Mesendoderm (in vitro differentiated cells): ENCODE measurements around the gene MAPRE2.

Experiments used
- DNase-seq: peaks from one replicate; pipeline ENCODE4 v3.0.0; 2013
- H2AK5ac ChIP-seq: 2 replicates; pipeline ENCODE4 v1.6.1; 2013; ENCODE audit warnings: low read length, inconsistent platforms
- H2BK120ac ChIP-seq: 2 replicates; pipeline ENCODE4 v1.6.1; 2013; ENCODE audit warnings: low read depth, mild to moderate bottlenecking, low read length, moderate library complexity, mixed read lengths
- H2BK15ac ChIP-seq: replicated peaks from 2 replicates; pipeline ENCODE4 v1.6.1; 2013; ENCODE audit warnings: low read depth, mild to moderate bottlenecking, moderate library complexity
- H2BK5ac ChIP-seq: 2 replicates; pipeline ENCODE4 v1.6.1; 2013; ENCODE audit warnings: low read length, inconsistent platforms
- H3K18ac ChIP-seq: 2 replicates; pipeline ENCODE4 v1.6.1; 2013; ENCODE audit warnings: mild to moderate bottlenecking, low read length, mixed read lengths
- H3K23ac ChIP-seq: one replicate; pipeline ENCODE4 v1.6.1; 2013; ENCODE audit warnings: low read length
- H3K27ac ChIP-seq: 2 replicates; pipeline ENCODE4 v1.5.1; 2013; ENCODE audit warnings: low read depth, mild to moderate bottlenecking, inconsistent platforms, low read length, moderate library complexity
- H3K27me3 ChIP-seq: 2 replicates; pipeline ENCODE4 v1.6.1; 2013; ENCODE audit warnings: low read length, control low read depth, mild to moderate bottlenecking, inconsistent platforms; ENCODE audit not compliant: insufficient read depth, poor library complexity
- H3K36me3 ChIP-seq: 2 replicates; pipeline ENCODE4 v1.6.1; 2013; ENCODE audit warnings: low read length, inconsistent platforms; ENCODE audit not compliant: control insufficient read depth, insufficient read depth
- H3K4ac ChIP-seq: one replicate; pipeline ENCODE4 v1.6.1; 2013; ENCODE audit warnings: low read depth, mild to moderate bottlenecking, low read length, moderate library complexity
- H3K4me1 ChIP-seq: 2 replicates; pipeline ENCODE4 v1.6.1; 2013; ENCODE audit warnings: low read depth, low read length, inconsistent platforms; ENCODE audit not compliant: control insufficient read depth
- H3K4me2 ChIP-seq: 2 replicates; pipeline ENCODE4 v1.6.1; 2013; ENCODE audit warnings: low read length
- H3K4me3 ChIP-seq: 2 replicates; pipeline ENCODE4 v1.5.1; 2013; ENCODE audit warnings: mild to moderate bottlenecking, low read length
- H3K56ac ChIP-seq: one replicate; pipeline ENCODE4 v1.6.1; 2013; ENCODE audit warnings: low read length
- H3K79me1 ChIP-seq: 2 replicates; pipeline ENCODE4 v1.6.1; 2013; ENCODE audit warnings: low read length, inconsistent platforms
- H3K79me2 ChIP-seq: 2 replicates; pipeline ENCODE4 v1.6.1; 2013; ENCODE audit warnings: mild to moderate bottlenecking, low read length; ENCODE audit not compliant: control insufficient read depth, insufficient read depth
- H3K9ac ChIP-seq: 2 replicates; pipeline ENCODE4 v1.6.1; 2013; ENCODE audit warnings: low read length, inconsistent platforms
- H4K5ac ChIP-seq: one replicate; pipeline ENCODE4 v1.6.1; 2013; ENCODE audit warnings: low read length
- H4K8ac ChIP-seq: one replicate; pipeline ENCODE4 v1.6.1; 2013; ENCODE audit warnings: low read depth, mild to moderate bottlenecking, control low read depth, low read length, moderate library complexity
- WGBS: extraction: QIAGEN DNeasy Blood & Tissue Kit; methylation state at CpG from one replicate; pipeline ENCODE4 v1.1.7; 2013; ENCODE audit warnings: low lambda C conversion rate, missing lambda C conversion rate; ENCODE audit not compliant: insufficient coverage; ENCODE audit errors: extremely low coverage; 5-methylcytosine and 5-hydroxymethylcytosine counted together

Gene MAPRE2

DNA sequence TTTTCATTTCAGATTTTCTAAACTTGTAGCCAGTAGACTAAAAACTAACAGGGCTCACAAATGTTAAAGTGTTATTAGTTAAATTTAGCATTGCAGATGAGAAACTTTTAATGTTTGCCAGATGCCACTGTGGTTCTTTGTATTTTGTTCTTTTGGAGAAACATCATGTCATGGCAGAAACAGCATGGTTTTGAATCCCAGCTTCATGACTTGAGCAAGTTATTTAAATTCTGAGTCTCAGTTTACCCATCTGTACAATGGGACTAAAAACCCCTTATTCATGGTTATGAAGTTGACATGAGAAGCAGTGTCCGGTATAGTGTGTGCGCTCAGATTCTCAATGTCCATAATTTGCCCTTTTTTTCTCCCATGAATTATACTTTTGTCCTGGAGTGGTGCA, 56.5 kb downstream of the MAPRE2 start:
- Histone ChIP-seq H3K4me3 (no peak overlapping the region), H3K4me1 (no peaks in the 10 kb centered on the region)
- no CpG with 5 or more reads among the region's 2 CpGs for WGBS

DNA sequence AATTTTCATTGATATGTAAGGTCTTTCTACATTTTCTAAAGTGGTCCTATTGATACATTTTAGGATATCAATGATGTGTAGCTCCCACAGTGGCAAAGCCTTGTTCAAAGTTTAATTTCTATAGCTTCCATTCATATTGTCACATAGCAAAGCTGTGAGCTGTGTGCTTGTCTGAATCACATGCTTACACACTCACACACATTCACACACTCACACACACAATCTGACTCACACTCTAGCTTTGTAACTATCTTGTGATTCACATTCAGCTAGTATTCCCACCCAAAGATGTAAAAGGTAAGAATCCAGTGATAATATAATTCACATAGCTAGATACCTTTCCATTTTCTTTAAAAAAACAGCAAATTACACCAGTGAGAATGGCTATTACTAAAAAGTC, 58.7 kb downstream of the MAPRE2 start:
- Histone ChIP-seq H4K5ac (no peak overlapping the region), H3K4me1 (no peaks in the 10 kb centered on the region), H3K79me1 (no peaks in the 10 kb centered on the region)

More for the DNA sequence above, 56.5 kb downstream of the MAPRE2 start:
- Histone ChIP-seq H3K79me1 (no peaks in the 10 kb centered on the region), H3K27ac (no peak overlapping the region), H3K56ac (no peak overlapping the region), H3K27me3 (no peaks in the 10 kb centered on the region), H3K9ac (no peak overlapping the region), H3K23ac (no peak overlapping the region), H2BK120ac (no peak overlapping the region), H2BK5ac (no peak overlapping the region), H2AK5ac (no peak overlapping the region), H3K18ac (no peak overlapping the region), H4K5ac (no peak overlapping the region), H3K36me3 (no peaks in the 10 kb centered on the region), H3K4ac (no peak overlapping the region), H2BK15ac (no peak overlapping the region), H3K4me2 (no peak overlapping the region), H4K8ac (no peak overlapping the region), H3K79me2 (no peaks in the 10 kb centered on the region)
- DNase-seq = no peak

DNA sequence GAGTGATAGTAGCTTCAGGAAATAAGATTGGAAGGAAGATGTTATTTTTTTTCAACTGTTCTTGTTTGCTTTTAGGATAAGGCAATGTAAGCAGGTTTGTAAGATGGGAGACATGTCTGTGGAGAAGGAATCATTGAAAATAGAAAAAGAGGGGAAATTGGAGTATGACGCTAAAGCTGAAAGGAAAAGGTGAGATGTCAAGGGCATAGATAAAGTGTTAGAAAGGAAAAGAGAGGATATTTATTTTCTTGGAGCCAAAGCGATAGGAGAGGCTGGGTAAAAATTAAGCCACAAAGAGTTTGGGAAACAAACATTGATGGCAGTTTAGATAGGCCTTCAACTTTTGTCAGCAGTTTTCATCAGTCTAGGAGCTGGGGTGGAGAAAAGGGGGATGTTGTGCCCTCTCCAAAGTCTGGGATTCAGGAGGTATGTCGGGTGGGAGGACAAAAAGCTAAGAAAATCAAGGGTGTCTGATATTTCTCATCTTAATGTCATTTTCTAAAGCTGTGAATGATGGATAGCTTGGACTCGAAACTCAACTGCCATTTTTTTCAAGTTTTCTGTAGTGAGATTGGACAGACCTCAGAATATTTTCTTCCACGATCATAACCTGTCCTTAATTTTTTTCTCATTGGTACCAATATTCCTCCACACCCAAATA, 63.3 kb downstream of the MAPRE2 start:
- H3K9ac ChIP-seq = no peak overlapping the region
- H4K8ac ChIP-seq = no peak overlapping the region
- H3K18ac ChIP-seq = no peak overlapping the region
- H3K4me3 ChIP-seq = no peak overlapping the region
- no peaks in the 10 kb centered on the region for H3K36me3 ChIP-seq
- no peaks in the 10 kb centered on the region for H3K27me3 ChIP-seq
- no peak overlapping the region for H3K56ac ChIP-seq
- H3K23ac ChIP-seq = no peak overlapping the region
- H3K4me2 ChIP-seq = no peak overlapping the region
- H4K5ac ChIP-seq = no peak overlapping the region
- no peaks in the 10 kb centered on the region for H3K4me1 ChIP-seq
- no peak for DNase-seq
- no peak overlapping the region for H2BK15ac ChIP-seq
- no peaks in the 10 kb centered on the region for H3K79me1 ChIP-seq
- H3K79me2 ChIP-seq = no peaks in the 10 kb centered on the region
- no peak overlapping the region for H2AK5ac ChIP-seq
- no peak overlapping the region for H3K4ac ChIP-seq
- no peak overlapping the region for H2BK5ac ChIP-seq
- no peak overlapping the region for H2BK120ac ChIP-seq
- no peak overlapping the region for H3K27ac ChIP-seq
- 100% methylated on average over 1 of the region's 5 CpGs for WGBS

More for the DNA sequence above, 58.7 kb downstream of the MAPRE2 start:
- H2BK120ac ChIP-seq = no peak overlapping the region
- H3K27me3 ChIP-seq = no peaks in the 10 kb centered on the region
- no peaks in the 10 kb centered on the region for H3K79me2 ChIP-seq
- H3K18ac ChIP-seq = no peak overlapping the region
- no peak overlapping the region for H3K23ac ChIP-seq
- H3K4ac ChIP-seq = no peak overlapping the region
- H3K36me3 ChIP-seq = no peaks in the 10 kb centered on the region
- no peak overlapping the region for H3K4me2 ChIP-seq
- H3K27ac ChIP-seq = no peak overlapping the region
- H2BK5ac ChIP-seq = no peak overlapping the region
- no peak overlapping the region for H3K56ac ChIP-seq
- H3K9ac ChIP-seq = no peak overlapping the region
- no peak overlapping the region for H3K4me3 ChIP-seq
- no peak overlapping the region for H4K8ac ChIP-seq
- H2BK15ac ChIP-seq = no peak overlapping the region
- H2AK5ac ChIP-seq = no peak overlapping the region
- no peak for DNase-seq

DNA sequence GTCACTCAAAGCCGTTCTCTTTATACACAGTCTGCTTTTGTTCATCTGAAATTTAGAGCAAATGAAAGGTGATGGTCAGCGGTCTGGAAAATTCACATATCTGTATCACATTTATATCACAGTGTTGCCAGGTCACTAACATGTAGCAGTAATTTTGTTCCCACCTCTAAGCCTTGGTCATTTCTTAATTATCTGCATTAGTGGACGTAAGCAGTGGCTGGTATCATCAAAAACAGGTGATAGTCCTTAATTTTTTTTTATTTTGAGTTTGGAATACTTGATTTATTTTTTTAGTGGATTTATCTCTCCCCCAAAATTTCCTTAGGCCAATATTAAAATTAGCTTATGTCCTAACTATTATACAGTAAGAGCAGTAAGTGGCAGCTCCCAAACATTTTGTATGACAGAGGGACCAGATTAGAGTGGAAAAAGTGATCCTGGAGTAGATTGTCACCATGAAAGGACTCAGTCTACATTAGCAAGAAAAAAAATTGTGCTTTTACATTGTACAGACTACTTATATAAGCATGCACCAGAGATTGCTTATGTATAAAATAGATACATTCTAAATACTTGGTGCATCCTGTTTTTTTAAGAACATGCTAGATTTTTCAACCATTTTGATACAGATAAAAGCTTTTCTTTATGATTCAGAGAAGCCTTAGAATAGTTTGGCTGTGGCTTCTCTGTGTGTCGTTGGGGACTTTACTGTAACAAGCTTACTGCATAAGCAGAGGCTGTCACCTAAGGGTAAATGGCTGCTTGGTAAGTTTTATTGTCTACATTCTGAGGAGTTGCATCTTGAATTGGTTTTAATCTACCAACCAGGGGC, 65.0 kb downstream of the MAPRE2 start:
- Histone ChIP-seq H3K18ac (no peak overlapping the region), H3K4me3 (no peak overlapping the region), H3K4me1 (no peaks in the 10 kb centered on the region), H3K56ac (no peak overlapping the region), H3K9ac (no peak overlapping the region), H2BK15ac (no peak overlapping the region), H3K27me3 (no peaks in the 10 kb centered on the region), H4K5ac (no peak overlapping the region), H3K23ac (no peak overlapping the region), H3K79me2 (no peaks in the 10 kb centered on the region), H2BK120ac (no peak overlapping the region), H2BK5ac (no peak overlapping the region), H3K79me1 (no peaks in the 10 kb centered on the region), H2AK5ac (no peak overlapping the region), H3K27ac (no peak overlapping the region), H4K8ac (no peak overlapping the region), H3K36me3 (no peaks in the 10 kb centered on the region), H3K4ac (no peak overlapping the region), H3K4me2 (no peak overlapping the region)
- no peak for DNase-seq
- WGBS = no CpG with 5 or more reads among the region's 4 CpGs

DNA sequence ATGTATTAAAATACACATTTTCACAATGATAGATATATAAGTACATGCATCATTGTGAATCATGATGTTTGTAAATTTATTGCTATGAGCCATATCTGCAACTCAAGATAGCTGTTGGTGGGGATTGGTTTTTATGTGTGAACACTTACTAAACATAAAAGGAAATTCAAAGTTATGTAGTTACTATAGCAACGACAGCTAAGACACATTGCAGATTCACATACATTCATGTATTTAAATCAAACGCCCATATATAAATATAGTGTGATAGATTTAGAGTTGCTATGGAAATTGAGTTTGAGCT, 65.6 kb downstream of the MAPRE2 start:
- Histone ChIP-seq H2BK120ac (no peak overlapping the region), H3K27me3 (no peaks in the 10 kb centered on the region), H4K5ac (no peak overlapping the region), H3K4me1 (no peaks in the 10 kb centered on the region), H2AK5ac (no peak overlapping the region), H3K4me3 (no peak overlapping the region), H3K18ac (no peak overlapping the region), H2BK15ac (no peak overlapping the region), H3K27ac (no peak overlapping the region), H3K56ac (no peak overlapping the region), H3K9ac (no peak overlapping the region), H3K4ac (no peak overlapping the region), H3K79me2 (no peaks in the 10 kb centered on the region), H2BK5ac (no peak overlapping the region), H3K23ac (no peak overlapping the region), H3K36me3 (no peaks in the 10 kb centered on the region), H3K4me2 (no peak overlapping the region), H3K79me1 (no peaks in the 10 kb centered on the region), H4K8ac (no peak overlapping the region)
- no CpG with 5 or more reads among the region's 2 CpGs for WGBS
- no peak for DNase-seq

DNA sequence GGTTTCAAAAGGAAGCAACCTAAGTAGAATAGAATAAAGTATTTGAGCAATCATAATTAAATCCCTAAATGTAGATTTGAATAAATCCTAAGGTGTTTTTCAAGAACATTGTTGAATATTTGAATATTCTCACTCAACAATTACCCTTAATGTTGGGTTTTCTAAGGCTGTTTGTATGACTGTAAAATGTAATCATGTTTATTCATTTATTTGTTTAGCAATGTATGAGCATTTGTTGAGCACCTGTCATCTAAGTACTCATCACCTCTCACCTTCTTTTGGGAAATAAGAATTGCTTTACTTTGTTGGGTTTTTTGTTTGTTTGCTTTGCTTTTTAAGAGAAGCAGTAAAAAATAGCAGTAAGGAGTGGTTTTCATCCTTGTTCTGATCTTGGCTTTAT, 66.0 kb downstream of the MAPRE2 start:
- no peak overlapping the region for H2BK120ac ChIP-seq
- H3K4me1 ChIP-seq = no peaks in the 10 kb centered on the region
- no peaks in the 10 kb centered on the region for H3K79me2 ChIP-seq
- H3K27ac ChIP-seq = no peak overlapping the region
- H2BK15ac ChIP-seq = no peak overlapping the region
- no peak overlapping the region for H3K56ac ChIP-seq
- H3K4me2 ChIP-seq = no peak overlapping the region
- H2AK5ac ChIP-seq = no peak overlapping the region
- H3K27me3 ChIP-seq = no peaks in the 10 kb centered on the region
- H3K23ac ChIP-seq = no peak overlapping the region
- no peak overlapping the region for H3K9ac ChIP-seq
- H3K18ac ChIP-seq = no peak overlapping the region
- no peak overlapping the region for H3K4me3 ChIP-seq
- no peak for DNase-seq
- no peak overlapping the region for H2BK5ac ChIP-seq
- no peak overlapping the region for H3K4ac ChIP-seq
- H4K8ac ChIP-seq = no peak overlapping the region
- no peak overlapping the region for H4K5ac ChIP-seq
- H3K79me1 ChIP-seq = no peaks in the 10 kb centered on the region
- no peaks in the 10 kb centered on the region for H3K36me3 ChIP-seq
